Measurements from ENCODE around the gene SMIM28.

The SMIM28 gene

GRCh38 chr6:138382498-138383265 is 5.0 kb downstream of the SMIM28 start:
- DNase-seq (ENCODE audit: low read depth) = no peak
- in situ Hi-C loops (cut with HindIII; ENCODE audit: low sequenced_read_pairs) = no loop called here
- no peak for TF ChIP-seq CTCF (IDR thresholded peaks at IDR 0.05; ENCODE audit: low read depth, low read length, missing control alignments)
- no peak overlapping the region for H3K4me3 ChIP-seq (ENCODE audit: low read depth, low read length)

GRCh38 chr6:138383776-138384175 is 6.1 kb downstream of the SMIM28 start:
- DNase-seq (ENCODE audit: low read depth) = no peak
- TF ChIP-seq CTCF (IDR thresholded peaks at IDR 0.05; ENCODE audit: low read depth, low read length, missing control alignments) = no peak
- in situ Hi-C loops (cut with HindIII; ENCODE audit: low sequenced_read_pairs) = no loop called here
- H3K4me3 ChIP-seq (ENCODE audit: low read depth, low read length) = no peak overlapping the region

GRCh38 chr6:138386897-138387296 is 9.2 kb downstream of the SMIM28 start:
- no peak for TF ChIP-seq CTCF (IDR thresholded peaks at IDR 0.05; ENCODE audit: low read depth, low read length, missing control alignments)
- in situ Hi-C loops (cut with HindIII; ENCODE audit: low sequenced_read_pairs) = no loop called here
- H3K4me3 ChIP-seq (ENCODE audit: low read depth, low read length) = no peak overlapping the region
- no peak for DNase-seq (ENCODE audit: low read depth)

GRCh38 chr6:138387577-138388368 is 10.1 kb downstream of the SMIM28 start:
- in situ Hi-C loops (cut with HindIII; ENCODE audit: low sequenced_read_pairs) = no loop called here
- no peak for DNase-seq (ENCODE audit: low read depth)
- H3K4me3 ChIP-seq (ENCODE audit: low read depth, low read length) = no peak overlapping the region
- no peak for TF ChIP-seq CTCF (IDR thresholded peaks at IDR 0.05; ENCODE audit: low read depth, low read length, missing control alignments)

GRCh38 chr6:138389551-138389950 is 11.8 kb downstream of the SMIM28 start:
- no peak overlapping the region for H3K4me3 ChIP-seq (ENCODE audit: low read depth, low read length)
- in situ Hi-C loops (cut with HindIII; ENCODE audit: low sequenced_read_pairs) = no loop called here
- TF ChIP-seq CTCF (IDR thresholded peaks at IDR 0.05; ENCODE audit: low read depth, low read length, missing control alignments) = no peak
- DNase-seq (ENCODE audit: low read depth) = no peak

GRCh38 chr6:138393871-138394783 is 16.4 kb downstream of the SMIM28 start:
- DNase-seq (ENCODE audit: low read depth) = no peak
- TF ChIP-seq CTCF (IDR thresholded peaks at IDR 0.05; ENCODE audit: low read depth, low read length, missing control alignments) = no peak
- in situ Hi-C loops (cut with HindIII; ENCODE audit: low sequenced_read_pairs) = no loop called here
- no peak overlapping the region for H3K4me3 ChIP-seq (ENCODE audit: low read depth, low read length)
